Spleen (tissue), 7 donors: Measurements from ENCODE around the gene NAGS.

Source experiments
- POLR2A ChIP-seq, 3 donors: fragments of 450-650 bp; IDR thresholded peaks; one replicate each; pipeline ENCODE4 v1.5.1; 2017; ENCODE audit warnings: antibody characterized with exemption in 3 of 3, mild to moderate bottlenecking in 1 of 3
- TF ChIP-seq, protein P1 (sequence below), 11 experiments: fragments of 200-600 bp in 7 of 11; fragments of 450-650 bp in 4 of 11; sonication (generic) in 4 of 11; IDR thresholded peaks in 8 of 11; conservative IDR thresholded peaks in 3 of 11; 1 replicate in 7 of 11; 2 replicates in 4 of 11; pipeline versions ENCODE4 v1.4.0 to v1.8.0; 2016 to 2021; ENCODE audit warnings: antibody characterized with exemption in 11 of 11, inconsistent platforms in 4 of 11, mild to moderate bottlenecking in 1 of 11
- donor health status: DM: no; HTN: no; CAD: no; lungs with moderate emphysema.
- donor health status: DM: no; HTN: no; CAD: no.
- donor health status: DM: no; HTN: no; CAD: no.

DNA sequence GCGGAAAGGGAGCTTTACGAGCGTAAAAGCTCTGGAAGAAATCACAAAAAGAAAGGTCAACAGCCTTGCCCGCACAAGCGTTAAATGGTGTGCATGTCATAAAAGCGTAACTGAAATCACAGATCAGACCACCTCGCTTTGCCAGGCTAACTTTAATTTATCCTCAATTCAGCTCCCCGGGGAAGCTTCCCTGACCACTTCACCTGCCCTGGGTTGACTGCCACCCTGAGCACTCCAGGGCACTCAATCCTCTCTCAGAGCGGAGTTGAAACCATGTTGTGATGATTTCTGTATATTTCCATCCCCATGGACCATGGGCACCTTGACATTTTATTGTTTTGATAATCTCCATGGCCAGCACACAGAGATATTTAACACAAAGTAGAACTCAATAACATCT is 16.1 kb upstream of the NAGS start:
- TF ChIP-seq, protein P1, sequence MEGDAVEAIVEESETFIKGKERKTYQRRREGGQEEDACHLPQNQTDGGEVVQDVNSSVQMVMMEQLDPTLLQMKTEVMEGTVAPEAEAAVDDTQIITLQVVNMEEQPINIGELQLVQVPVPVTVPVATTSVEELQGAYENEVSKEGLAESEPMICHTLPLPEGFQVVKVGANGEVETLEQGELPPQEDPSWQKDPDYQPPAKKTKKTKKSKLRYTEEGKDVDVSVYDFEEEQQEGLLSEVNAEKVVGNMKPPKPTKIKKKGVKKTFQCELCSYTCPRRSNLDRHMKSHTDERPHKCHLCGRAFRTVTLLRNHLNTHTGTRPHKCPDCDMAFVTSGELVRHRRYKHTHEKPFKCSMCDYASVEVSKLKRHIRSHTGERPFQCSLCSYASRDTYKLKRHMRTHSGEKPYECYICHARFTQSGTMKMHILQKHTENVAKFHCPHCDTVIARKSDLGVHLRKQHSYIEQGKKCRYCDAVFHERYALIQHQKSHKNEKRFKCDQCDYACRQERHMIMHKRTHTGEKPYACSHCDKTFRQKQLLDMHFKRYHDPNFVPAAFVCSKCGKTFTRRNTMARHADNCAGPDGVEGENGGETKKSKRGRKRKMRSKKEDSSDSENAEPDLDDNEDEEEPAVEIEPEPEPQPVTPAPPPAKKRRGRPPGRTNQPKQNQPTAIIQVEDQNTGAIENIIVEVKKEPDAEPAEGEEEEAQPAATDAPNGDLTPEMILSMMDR (IDR thresholded peaks at IDR 0.05 in 8 of 11, conservative IDR thresholded peaks at IDR 0.05 in 3 of 11) = no peak
- TF ChIP-seq POLR2A (IDR thresholded peaks at IDR 0.05) = no peak
